Neural progenitor cell (in vitro differentiated cells): Measurements from ENCODE around the gene TWNK. TPM values are rescaled to one million over a fixed set of nuclear protein-coding genes. Genes with fewer than 3 reads are reported as not detected.

Source experiments
- DNase-seq: peaks from one replicate; pipeline ENCODE4 v3.0.0-alpha.2; 2016; ENCODE audit warnings: low spot score
- H2AFZ ChIP-seq: fragments of 200-600 bp; sonication (generic); replicated peaks from 2 replicates; pipeline ENCODE4 v1.6.1; 2016; ENCODE audit warnings: antibody characterized with exemption
- H3F3A ChIP-seq: fragments of 200-600 bp; sonication (generic); 2 replicates; pipeline ENCODE4 v1.6.1; 2016; ENCODE audit warnings: antibody characterized with exemption, low read depth
- H3K27ac ChIP-seq: fragments of 200-600 bp; sonication (generic); 2 replicates; pipeline ENCODE4 v1.5.1; 2016; ENCODE audit warnings: mild to moderate bottlenecking
- H3K27me3 ChIP-seq: fragments of 200-600 bp; sonication (generic); 2 replicates; pipeline ENCODE4 v1.6.1; 2016; ENCODE audit warnings: mild to moderate bottlenecking, moderate library complexity
- H3K36me3 ChIP-seq: fragments of 200-600 bp; sonication (generic); 2 replicates; pipeline ENCODE4 v1.5.1; 2016
- H3K4me1 ChIP-seq: fragments of 200-600 bp; sonication (generic); 2 replicates; pipeline ENCODE4 v1.6.1; 2016; ENCODE audit warnings: mixed run types
- H3K4me2 ChIP-seq: fragments of 200-600 bp; sonication (generic); 2 replicates; pipeline ENCODE4 v1.6.1; 2016
- H3K4me3 ChIP-seq: fragments of 200-600 bp; sonication (generic); 2 replicates; pipeline ENCODE4 v1.5.1; 2016
- H3K79me2 ChIP-seq: fragments of 200-600 bp; sonication (generic); 2 replicates; pipeline ENCODE4 v1.6.1; 2016; ENCODE audit warnings: low read depth
- H3K9ac ChIP-seq: fragments of 200-600 bp; sonication (generic); 2 replicates; pipeline ENCODE4 v1.6.1; 2016
- H3K9me3 ChIP-seq: fragments of 200-600 bp; sonication (generic); 2 replicates; pipeline ENCODE4 v1.5.1; 2016; ENCODE audit warnings: low read depth
- H4K20me1 ChIP-seq: fragments of 200-600 bp; sonication (generic); 2 replicates; pipeline ENCODE4 v1.6.1; 2016; ENCODE audit warnings: low read depth
- H3K27ac Mint-ChIP-seq: 3 replicates; pipeline ENCODE4 v1.8.0; 2021; ENCODE audit warnings: mixed read lengths
- H3K27me3 Mint-ChIP-seq: 2 replicates; pipeline ENCODE4 v1.8.0; 2022; ENCODE audit warnings: low read depth, mild to moderate bottlenecking, inconsistent platforms, moderate library complexity, mixed read lengths; ENCODE audit not compliant: insufficient read depth
- H3K36me3 Mint-ChIP-seq: 3 replicates; pipeline ENCODE4 v1.8.0; 2021; ENCODE audit warnings: mixed read lengths
- H3K4me1 Mint-ChIP-seq: 3 replicates; pipeline ENCODE4 v1.8.0; 2021; ENCODE audit warnings: mixed read lengths
- H3K4me3 Mint-ChIP-seq: 3 replicates; pipeline ENCODE4 v1.8.0; 2021; ENCODE audit warnings: mild to moderate bottlenecking, moderate library complexity, mixed read lengths
- H3K9me3 Mint-ChIP-seq: 3 replicates; pipeline ENCODE4 v1.8.0; 2020; ENCODE audit warnings: mixed read lengths
- CTCF ChIP-seq: fragments of 200-600 bp; sonication (generic); IDR thresholded peaks from 2 replicates; pipeline ENCODE4 v1.5.1; 2017; ENCODE audit warnings: antibody characterized with exemption, mild to moderate bottlenecking
- EZH2 ChIP-seq: fragments of 200-600 bp; sonication (generic); IDR thresholded peaks from 2 replicates; pipeline ENCODE4 v1.6.1; 2017; ENCODE audit warnings: antibody characterized with exemption, mild to moderate bottlenecking, moderate library complexity
- EZH2phosphoT487 ChIP-seq: fragments of 200-600 bp; sonication (generic); IDR thresholded peaks from 2 replicates; pipeline ENCODE4 v1.6.1; 2017; ENCODE audit warnings: antibody characterized with exemption
- total RNA-seq: library from RNA; depleted of rRNA; stranded (reverse); fragments of >200 nt; gene quantifications from 2 replicates; pipeline ENCODE4 v1.2.3, GENCODE V29; 2015; ENCODE audit warnings: low replicate concordance

TWNK gene
- total RNA-seq, 1 donor from 2014 or later, result 6.4 TPM

GRCh38 chr10:101014966-101015581 is 27.7 kb downstream of the TWNK start:
- no peak overlapping the region for H3K27ac ChIP-seq
- H3K4me3 Mint-ChIP-seq, result peak overlapping the region; percentile 9
- peaks cover 16% of the 10 kb centered on the region for H3K4me1 ChIP-seq
- no peak overlapping the region for H3K27ac Mint-ChIP-seq
- H3F3A ChIP-seq, result peaks cover 20% of the 10 kb centered on the region
- peaks cover 41% of the 10 kb centered on the region for H3K4me1 Mint-ChIP-seq
- no peaks in the 10 kb centered on the region for H4K20me1 ChIP-seq
- peaks cover 27% of the 10 kb centered on the region for H3K27me3 Mint-ChIP-seq
- H3K4me2 ChIP-seq, result no peak overlapping the region
- no peaks in the 10 kb centered on the region for H3K9me3 ChIP-seq
- H2AFZ ChIP-seq, result no peak overlapping the region
- DNase-seq, result no peak
- H3K27me3 ChIP-seq, result peaks cover 58% of the 10 kb centered on the region
- no peak overlapping the region for H3K4me3 ChIP-seq
- H3K36me3 Mint-ChIP-seq, result no peaks in the 10 kb centered on the region
- no peak overlapping the region for H3K9ac ChIP-seq
- TF ChIP-seq EZH2, result no peak
- no peak for TF ChIP-seq EZH2phosphoT487
- TF ChIP-seq CTCF, result no peak
- no peaks in the 10 kb centered on the region for H3K9me3 Mint-ChIP-seq
- no peaks in the 10 kb centered on the region for H3K79me2 ChIP-seq
- H3K36me3 ChIP-seq, result no peaks in the 10 kb centered on the region

GRCh38 chr10:101015582-101015973 is 28.2 kb downstream of the TWNK start:
- no peak overlapping the region for H3K27ac ChIP-seq
- DNase-seq, result no peak
- H2AFZ ChIP-seq, result no peak overlapping the region
- Mint-ChIP-seq H3K9me3 (no peaks in the 10 kb centered on the region), H3K36me3 (no peaks in the 10 kb centered on the region), H3K4me3 (no peak overlapping the region), H3K27me3 (peaks cover 31% of the 10 kb centered on the region), H3K4me1 (peaks cover 41% of the 10 kb centered on the region), H3K27ac (no peak overlapping the region)
- H3K4me3 ChIP-seq, result no peak overlapping the region
- H3K4me2 ChIP-seq, result no peak overlapping the region
- no peak overlapping the region for H3K9ac ChIP-seq
- peaks cover 20% of the 10 kb centered on the region for H3F3A ChIP-seq
- no peaks in the 10 kb centered on the region for H3K36me3 ChIP-seq
- H4K20me1 ChIP-seq, result no peaks in the 10 kb centered on the region
- peaks cover 63% of the 10 kb centered on the region for H3K27me3 ChIP-seq
- H3K79me2 ChIP-seq, result no peaks in the 10 kb centered on the region
- H3K9me3 ChIP-seq, result no peaks in the 10 kb centered on the region
- TF ChIP-seq EZH2 (no peak), EZH2phosphoT487 (no peak), CTCF (no peak)
- H3K4me1 ChIP-seq, result peaks cover 16% of the 10 kb centered on the region

- H3K36me3 ChIP-seq, result no peaks in the 10 kb centered on the region
- Mint-ChIP-seq H3K4me1 (peaks cover 37% of the 10 kb centered on the region), H3K27ac (no peak overlapping the region), H3K9me3 (no peaks in the 10 kb centered on the region), H3K4me3 (no peak overlapping the region), H3K27me3 (peaks cover 33% of the 10 kb centered on the region), H3K36me3 (no peaks in the 10 kb centered on the region)
- H3F3A ChIP-seq, result peaks cover 15% of the 10 kb centered on the region
- H2AFZ ChIP-seq, result no peak overlapping the region
- no peaks in the 10 kb centered on the region for H3K9me3 ChIP-seq
- H3K9ac ChIP-seq, result no peak overlapping the region
- no peak for DNase-seq
- H3K27ac ChIP-seq, result no peak overlapping the region
- peaks cover 71% of the 10 kb centered on the region for H3K27me3 ChIP-seq
- H3K4me1 ChIP-seq, result peaks cover 12% of the 10 kb centered on the region
- H3K4me3 ChIP-seq, result no peak overlapping the region
- no peak overlapping the region for H3K4me2 ChIP-seq
- TF ChIP-seq CTCF (no peak), EZH2phosphoT487 (no peak), EZH2 (no peak)
- H3K79me2 ChIP-seq, result no peaks in the 10 kb centered on the region
- no peaks in the 10 kb centered on the region for H4K20me1 ChIP-seq
Measured at GRCh38 chr10:101016814-101017213, 29.5 kb downstream of the TWNK start.
